ENCODE data around the gene TOP3B. TPM values are rescaled to one million over a fixed set of nuclear protein-coding genes. Genes with fewer than 3 reads are reported as not detected.
A peak's percentile ranks its signal among the peaks of the same experiment; 100 is the strongest.

The TOP3B gene
- total and polyA plus RNA-seq, 2 donors from 2014 or later = 8.1 to 26.7 TPM

GRCh38 chr22:21938071-21938822 lies 44.3 kb downstream of the TOP3B start:
- H3K4me1 ChIP-seq (ENCODE audit: control insufficient read depth in 2 of 3, insufficient read depth in 2 of 3, low read depth in 1 of 3, low read length in 3 of 3) = peaks cover 0 to 45% (median 23%) of the 10 kb centered on the region in 3 donors
- no peak for FAIRE-seq
- peak overlapping the region; percentile 64 to 95 (median 83) for H3K4me3 ChIP-seq (ENCODE audit: low read length in 3 of 3)

DNA sequence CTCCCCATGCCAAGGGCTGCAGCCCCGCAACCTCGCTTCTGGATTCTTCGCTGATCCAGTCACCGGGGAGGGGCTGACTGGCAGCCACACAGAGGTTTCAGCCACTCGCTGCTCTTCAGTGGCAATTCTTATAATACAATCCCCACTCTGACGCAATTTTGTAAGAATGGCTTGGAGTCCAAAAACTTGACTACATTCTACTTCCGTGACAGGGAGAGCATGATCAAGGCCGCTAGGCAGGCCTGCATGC lies 44.8 kb downstream of the TOP3B start:
- H3K36me3 ChIP-seq (ENCODE audit: control insufficient read depth in 2 of 3, insufficient read depth in 3 of 3, low read length in 3 of 3) = peaks cover 2 to 22% (median 2%) of the 10 kb centered on the region in 3 donors
- TF ChIP-seq, protein P1, sequence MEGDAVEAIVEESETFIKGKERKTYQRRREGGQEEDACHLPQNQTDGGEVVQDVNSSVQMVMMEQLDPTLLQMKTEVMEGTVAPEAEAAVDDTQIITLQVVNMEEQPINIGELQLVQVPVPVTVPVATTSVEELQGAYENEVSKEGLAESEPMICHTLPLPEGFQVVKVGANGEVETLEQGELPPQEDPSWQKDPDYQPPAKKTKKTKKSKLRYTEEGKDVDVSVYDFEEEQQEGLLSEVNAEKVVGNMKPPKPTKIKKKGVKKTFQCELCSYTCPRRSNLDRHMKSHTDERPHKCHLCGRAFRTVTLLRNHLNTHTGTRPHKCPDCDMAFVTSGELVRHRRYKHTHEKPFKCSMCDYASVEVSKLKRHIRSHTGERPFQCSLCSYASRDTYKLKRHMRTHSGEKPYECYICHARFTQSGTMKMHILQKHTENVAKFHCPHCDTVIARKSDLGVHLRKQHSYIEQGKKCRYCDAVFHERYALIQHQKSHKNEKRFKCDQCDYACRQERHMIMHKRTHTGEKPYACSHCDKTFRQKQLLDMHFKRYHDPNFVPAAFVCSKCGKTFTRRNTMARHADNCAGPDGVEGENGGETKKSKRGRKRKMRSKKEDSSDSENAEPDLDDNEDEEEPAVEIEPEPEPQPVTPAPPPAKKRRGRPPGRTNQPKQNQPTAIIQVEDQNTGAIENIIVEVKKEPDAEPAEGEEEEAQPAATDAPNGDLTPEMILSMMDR (IDR thresholded peaks at IDR 0.05; ENCODE audit: borderline replicate concordance, extremely low read depth, insufficient read depth) = no peak
- H3K27ac ChIP-seq (ENCODE audit: low read depth in 2 of 2, low read length in 2 of 2) = peak overlapping the region; percentile 71 to 98
- no peaks in the 10 kb centered on the region for H3K9me3 ChIP-seq (ENCODE audit: control insufficient read depth in 2 of 3, insufficient read depth in 1 of 3, low read length in 3 of 3)
- FAIRE-seq (no peak), DNase-seq (peak in 1 of 5 donors; percentile 62)
- H3K4me1 ChIP-seq (ENCODE audit: control insufficient read depth in 2 of 3, insufficient read depth in 2 of 3, low read depth in 1 of 3, low read length in 3 of 3) = peaks cover 0 to 40% (median 21%) of the 10 kb centered on the region in 3 donors
- peak overlapping the region; percentile 4 to 80 (median 34) for H3K9ac ChIP-seq (ENCODE audit: low read length in 3 of 3)
- intact Hi-C loops (cut with DNase I) = loop anchor here (10.0 kb wide), 1 partner anchor 223 kb away; no protein-coding TSS in a partner anchor
- H3K4me3 ChIP-seq (ENCODE audit: low read length in 3 of 3) = peak overlapping the region; percentile 50 to 95 (median 59)
- no peaks in the 10 kb centered on the region for H3K27me3 ChIP-seq (ENCODE audit: control insufficient read depth, insufficient read depth, low read length)

More at GRCh38 chr22:21938071-21938822, 44.3 kb downstream of the TOP3B start:
- Histone ChIP-seq H3K9ac (ENCODE audit: low read length in 3 of 3) (peak overlapping the region; percentile 34 to 80 (median 78)), H3K27ac (ENCODE audit: low read depth in 2 of 2, low read length in 2 of 2) (peak overlapping the region; percentile 71 to 98), H3K27me3 (ENCODE audit: control insufficient read depth, insufficient read depth, low read length) (no peaks in the 10 kb centered on the region), H3K36me3 (ENCODE audit: control insufficient read depth in 2 of 3, insufficient read depth in 3 of 3, low read length in 3 of 3) (peaks cover 0 to 17% (median 2%) of the 10 kb centered on the region in 3 donors), H3K9me3 (ENCODE audit: control insufficient read depth in 2 of 3, insufficient read depth in 1 of 3, low read length in 3 of 3) (no peaks in the 10 kb centered on the region)
- intact Hi-C loops (cut with DNase I) = loop anchor here (10.0 kb wide), 1 partner anchor 223 kb away; no protein-coding TSS in a partner anchor
- TF ChIP-seq, protein P1 (IDR thresholded peaks at IDR 0.05; ENCODE audit: borderline replicate concordance, extremely low read depth, insufficient read depth) = peak; percentile 99
- DNase-seq = peak; percentile 96 to 97 (median 96)

GRCh38 chr22:21937041-21937820 lies 45.4 kb downstream of the TOP3B start:
- Histone ChIP-seq H3K36me3 (ENCODE audit: control insufficient read depth in 2 of 3, insufficient read depth in 3 of 3, low read length in 3 of 3) (peaks cover 2 to 28% (median 8%) of the 10 kb centered on the region in 3 donors), H3K4me3 (ENCODE audit: low read length in 3 of 3) (peak overlapping the region in 1 of 3 donors; percentile 95), H3K4me1 (ENCODE audit: control insufficient read depth in 2 of 3, insufficient read depth in 2 of 3, low read depth in 1 of 3, low read length in 3 of 3) (peaks cover 0 to 39% (median 19%) of the 10 kb centered on the region in 3 donors), H3K9ac (ENCODE audit: low read length in 3 of 3) (peak overlapping the region in 2 of 3 donors; percentile 34 to 80), H3K27me3 (ENCODE audit: control insufficient read depth, insufficient read depth, low read length) (no peaks in the 10 kb centered on the region), H3K27ac (ENCODE audit: low read depth in 2 of 2, low read length in 2 of 2) (peak overlapping the region; percentile 71 to 98), H3K9me3 (ENCODE audit: control insufficient read depth in 2 of 3, insufficient read depth in 1 of 3, low read length in 3 of 3) (no peaks in the 10 kb centered on the region)
- intact Hi-C loops (cut with DNase I) = loop anchor here (10.0 kb wide), 1 partner anchor 222 kb away; no protein-coding TSS in a partner anchor
- no peak for FAIRE-seq
- TF ChIP-seq, protein P1 (IDR thresholded peaks at IDR 0.05; ENCODE audit: borderline replicate concordance, extremely low read depth, insufficient read depth) = no peak
- DNase-seq = no peak

Data from kidney (tissue), 14 donors.